H1 (cell line): ENCODE measurements around the gene FBXO46. TPM values are rescaled to one million over a fixed set of nuclear protein-coding genes. Genes with fewer than 3 reads are reported as not detected.
A peak's percentile ranks its signal among the peaks of the same experiment; 100 is the strongest.

ENCODE experiments used
- CTCF ChIA-PET: fragments of 300-600 bp; sonication (Branson Sonifier 250); formaldehyde crosslinking; loops from one replicate; lab custom pipeline; 2021; ENCODE audit not compliant: partially characterized antibody; lab: Charles Lee
- POLR2A ChIA-PET: fragments of 300-600 bp; sonication (Branson Sonifier 250); formaldehyde crosslinking; loops from one replicate; lab custom pipeline; 2021; ENCODE audit warnings: inconsistent platforms; ENCODE audit not compliant: partially characterized antibody; lab: Charles Lee
- DNase-seq, 2 experiments: peaks; one replicate each; pipeline versions ENCODE4 v3.0.0 to v3.0.0-alpha.2; 2010 to 2022; ENCODE audit warnings: low spot score in 2 of 2, low read depth in 1 of 2, mixed read lengths in 1 of 2
- FAIRE-seq: peaks from 2 replicates; lab custom pipeline; 2011; peaks lifted over from hg19 to GRCh38; lab: Jason Lieb, UNC
- H2AFZ ChIP-seq: 2 replicates; pipeline ENCODE4 v1.8.1; 2012; ENCODE audit warnings: low read length, inconsistent platforms
- H2AK5ac ChIP-seq: 2 replicates; pipeline ENCODE4 v1.6.1; 2013; ENCODE audit warnings: low read depth, low read length
- H2BK120ac ChIP-seq: replicated peaks from 2 replicates; pipeline ENCODE3; 2013; ENCODE audit warnings: low read depth, low read length, inconsistent platforms
- H2BK12ac ChIP-seq: 2 replicates; pipeline ENCODE4 v1.6.1; 2013; ENCODE audit warnings: low read depth, low read length
- H2BK15ac ChIP-seq: 2 replicates; pipeline ENCODE4 v1.6.1; 2013; ENCODE audit warnings: low read length
- H2BK20ac ChIP-seq: 2 replicates; pipeline ENCODE4 v1.6.1; 2013; ENCODE audit warnings: low read length
- H2BK5ac ChIP-seq: 2 replicates; pipeline ENCODE4 v1.6.1; 2013; ENCODE audit warnings: low read depth, low read length
- H3K14ac ChIP-seq: 2 replicates; pipeline ENCODE4 v1.6.1; 2013; ENCODE audit warnings: inconsistent platforms; ENCODE audit not compliant: insufficient read length
- H3K18ac ChIP-seq: 2 replicates; pipeline ENCODE4 v1.6.1; 2013; ENCODE audit warnings: low read length; ENCODE audit errors: extremely low read depth
- H3K23ac ChIP-seq: 2 replicates; pipeline ENCODE4 v1.6.1; 2013; ENCODE audit warnings: inconsistent platforms; ENCODE audit not compliant: insufficient read length
- H3K23me2 ChIP-seq: 2 replicates; pipeline ENCODE4 v1.6.1; 2013; ENCODE audit warnings: low read depth, low read length
- H3K27ac ChIP-seq: 2 replicates; pipeline ENCODE4 v1.6.1; 2011; ENCODE audit warnings: low read depth, low read length, inconsistent platforms
- H3K27me3 ChIP-seq, 4 experiments: replicated peaks in 1 of 4; 1 replicate in 1 of 4; 2 replicates in 3 of 4; pipeline versions ENCODE4 v1.6.1 to v1.8.1; 2011 to 2013; ENCODE audit warnings: low read length in 3 of 4, mild to moderate bottlenecking in 3 of 4, inconsistent platforms in 2 of 4, mixed read lengths in 2 of 4, moderate library complexity in 1 of 4; ENCODE audit not compliant: control insufficient read depth in 3 of 4, insufficient read depth in 3 of 4; ENCODE audit errors: extremely low read depth in 1 of 4
- H3K36me3 ChIP-seq, 4 experiments: 2 replicates each; pipeline versions ENCODE4 v1.6.1 to v1.8.1; 2011 to 2013; ENCODE audit warnings: mild to moderate bottlenecking in 4 of 4, low read length in 3 of 4, moderate library complexity in 2 of 4, control low read depth in 1 of 4, inconsistent platforms in 1 of 4; ENCODE audit not compliant: insufficient read depth in 4 of 4, control insufficient read depth in 2 of 4
- H3K4ac ChIP-seq: replicated peaks from 2 replicates; pipeline ENCODE3; 2013; ENCODE audit warnings: low read length, low read depth, mixed read lengths, inconsistent platforms; ENCODE audit not compliant: insufficient read length
- H3K4me1 ChIP-seq, 4 experiments: replicated peaks in 1 of 4; 1 replicate in 1 of 4; 2 replicates in 3 of 4; pipeline versions ENCODE4 v1.6.1 to v1.8.1; 2011 to 2013; ENCODE audit warnings: low read length in 3 of 4, inconsistent platforms in 2 of 4, mixed read lengths in 1 of 4; ENCODE audit not compliant: insufficient read depth in 4 of 4, control insufficient read depth in 3 of 4
- H3K4me2 ChIP-seq, 2 experiments: 2 replicates each; pipeline versions ENCODE4 v1.6.1 to v1.8.1; 2011 to 2013; ENCODE audit warnings: low read depth in 2 of 2, low read length in 2 of 2, control low read depth in 1 of 2, inconsistent platforms in 1 of 2, mild to moderate bottlenecking in 1 of 2; ENCODE audit not compliant: insufficient read depth in 1 of 2
- H3K4me3 ChIP-seq, 4 experiments: fragments of 200-600, 300-600 bp in 1 of 4; sonication (generic), shearing (Covaris generic), sonication (Bioruptor Twin) in 1 of 4; 2 replicates each; pipeline versions ENCODE4 v1.5.1 to v1.8.1; 2011 to 2016; ENCODE audit warnings: low read length in 4 of 4, low read depth in 3 of 4, control low read depth in 2 of 4, inconsistent platforms in 2 of 4, mild to moderate bottlenecking in 2 of 4, mixed read lengths in 1 of 4, moderate library complexity in 1 of 4; ENCODE audit not compliant: insufficient read depth in 2 of 4; ENCODE audit errors: extremely low read depth in 1 of 4
- H3K56ac ChIP-seq: replicated peaks from 2 replicates; pipeline ENCODE3; 2013; ENCODE audit warnings: low read depth, mild to moderate bottlenecking, mixed read lengths, low read length, inconsistent platforms; ENCODE audit not compliant: insufficient read length
- H3K79me1 ChIP-seq: 2 replicates; pipeline ENCODE4 v1.6.1; 2013; ENCODE audit warnings: low read depth, low read length, control low read depth
- H3K79me2 ChIP-seq, 2 experiments: 2 replicates each; pipeline versions ENCODE4 v1.6.1 to v1.8.1; 2012 to 2013; ENCODE audit warnings: low read length in 2 of 2, mild to moderate bottlenecking in 2 of 2, inconsistent platforms in 1 of 2; ENCODE audit not compliant: insufficient read depth in 2 of 2, control insufficient read depth in 1 of 2
- H3K9ac ChIP-seq, 4 experiments: replicated peaks in 1 of 4; 1 replicate in 1 of 4; 2 replicates in 3 of 4; pipeline versions ENCODE4 v1.6.1 to v1.8.1; 2011 to 2013; ENCODE audit warnings: low read depth in 3 of 4, low read length in 3 of 4, control low read depth in 2 of 4, mild to moderate bottlenecking in 2 of 4, moderate library complexity in 2 of 4, inconsistent platforms in 1 of 4; ENCODE audit errors: extremely low read depth in 1 of 4
- H3K9me3 ChIP-seq, 2 experiments: 2 replicates each; pipeline versions ENCODE4 v1.6.1 to v1.8.1; 2012 to 2013; ENCODE audit warnings: mild to moderate bottlenecking in 2 of 2, moderate library complexity in 2 of 2, control low read depth in 1 of 2, inconsistent platforms in 1 of 2, low read depth in 1 of 2, low read length in 1 of 2, mixed read lengths in 1 of 2; ENCODE audit not compliant: insufficient read depth in 2 of 2
- H4K20me1 ChIP-seq, 2 experiments: replicated peaks in 1 of 2; 2 replicates each; pipeline versions ENCODE3 to v1.8.1; 2011 to 2013; ENCODE audit warnings: inconsistent platforms in 2 of 2, low read length in 2 of 2, mild to moderate bottlenecking in 1 of 2; ENCODE audit not compliant: insufficient read depth in 2 of 2, control insufficient read depth in 1 of 2
- H4K5ac ChIP-seq: 2 replicates; pipeline ENCODE4 v1.6.1; 2013; ENCODE audit warnings: low read length, low read depth, mixed read lengths, inconsistent platforms; ENCODE audit not compliant: insufficient read length
- H4K8ac ChIP-seq: 2 replicates; pipeline ENCODE4 v1.8.0; 2013; ENCODE audit warnings: mild to moderate bottlenecking, moderate library complexity, low read length, inconsistent platforms; ENCODE audit not compliant: insufficient read depth; ENCODE audit errors: extremely low read depth
- H4K91ac ChIP-seq: replicated peaks from 2 replicates; pipeline ENCODE3; 2013; ENCODE audit warnings: low read length, mixed read lengths, inconsistent platforms; ENCODE audit not compliant: insufficient read length
- CBX8 ChIP-seq: fragments of 300-800, 300-1000 bp; sonication (generic); IDR thresholded peaks from 2 replicates; pipeline ENCODE4 v1.7.1; 2016; ENCODE audit warnings: low read depth, low read length, borderline replicate concordance
- CEBPB ChIP-seq: IDR thresholded peaks from 2 replicates; pipeline ENCODE4 v1.6.1; 2012; ENCODE audit warnings: low read depth, low read length
- E2F6 ChIP-seq: IDR thresholded peaks from 2 replicates; pipeline ENCODE4 v1.6.1; 2012; ENCODE audit warnings: inconsistent platforms
- GABPA ChIP-seq: IDR thresholded peaks from 2 replicates; pipeline ENCODE4 v1.6.1; 2011; ENCODE audit warnings: mild to moderate bottlenecking, low read length, moderate library complexity, borderline replicate concordance; ENCODE audit not compliant: insufficient read depth
- POU5F1 ChIP-seq: IDR thresholded peaks from 2 replicates; pipeline ENCODE4 v1.6.1; 2011; ENCODE audit warnings: low read depth, mild to moderate bottlenecking, low read length, moderate library complexity
- RAD21 ChIP-seq, 2 experiments: IDR thresholded peaks in 1 of 2; conservative IDR thresholded peaks in 1 of 2; 2 replicates each; pipeline ENCODE4 v1.6.1; 2011; ENCODE audit warnings: low read depth in 2 of 2, low read length in 2 of 2, improper control_type of control experiment in 1 of 2, inconsistent platforms in 1 of 2, mild to moderate bottlenecking in 1 of 2, moderate library complexity in 1 of 2
- RBBP5 ChIP-seq: IDR thresholded peaks from 2 replicates; pipeline ENCODE4 v1.7.1; 2012; ENCODE audit warnings: low read depth, mild to moderate bottlenecking, inconsistent platforms, low read length, moderate library complexity, borderline replicate concordance
- SUZ12 ChIP-seq: fragments of 200-600 bp; sonication (generic); IDR thresholded peaks from 2 replicates; pipeline ENCODE4 v1.6.1; 2012; ENCODE audit warnings: mild to moderate bottlenecking, inconsistent platforms, low read length, moderate library complexity, mixed read lengths
- TBP ChIP-seq: IDR thresholded peaks from 2 replicates; pipeline ENCODE4 v1.6.1; 2011; ENCODE audit warnings: low read depth, low read length, improper control_type of control experiment
- WGBS, 2 experiments: shearing (Covaris generic) in 1 of 2; methylation state at CpG; one replicate each; pipeline versions ENCODE4 v1.1.6 to v1.1.7; 2013 to 2015; ENCODE audit warnings: low lambda C conversion rate in 2 of 2, mixed read lengths in 2 of 2, inconsistent platforms in 1 of 2, low coverage in 1 of 2, missing lambda C conversion rate in 1 of 2; ENCODE audit not compliant: insufficient replicate concordance in 2 of 2, insufficient coverage in 1 of 2, insufficient read length in 1 of 2; ENCODE audit errors: extremely low coverage in 1 of 2, missing lambda C conversion rate in 1 of 2; 5-methylcytosine and 5-hydroxymethylcytosine counted together
- polyA plus RNA-seq, 7 experiments: library from polyadenylated mRNA; depleted of rRNA in 3 of 7; stranded (reverse) in 5 of 7; unstranded in 2 of 7; fragments of >200 nt in 5 of 7; fragments of 200-250 nt in 2 of 7; gene quantifications; 1 replicate in 5 of 7; 2 replicates in 1 of 7; 4 replicates in 1 of 7; pipeline versions ENCODE4 v1.2.1 to v1.2.3, GENCODE V29; 2011 to 2013; ENCODE audit warnings: missing spikeins in 2 of 7, mixed read lengths in 2 of 7
- total RNA-seq: library from RNA; stranded (reverse); fragmentation: NEBNext Ultra II Directional; extraction: Animal tissue kit (Norgen Biotek cat#: 25700); gene quantifications from 2 replicates; pipeline ENCODE4 v1.2.1, GENCODE V29; 2021

FBXO46 gene
- total and polyA plus RNA-seq, 2 of the 8 experiments (the other 6 are each of a cell fraction or from before 2014, with no cell fraction given): 11.2 to 38.9 TPM

GRCh38 chr19:45767410-45767880 lies 36.7 kb upstream of the FBXO46 start:
- H3K36me3 ChIP-seq: peaks cover 0 to 2% (median 0%) of the 10 kb centered on the region in 4 experiments; a peak in 2 of 8 replicates
- ChIA-PET POLR2A (interaction anchor here (0.5 to 16.2 kb wide), 21 partner anchors 7 to 240 kb away, joined by 3 to 284 read pairs (median 5); partner anchors contain the start of genes DMPK, DMWD, FBXO46 and MEIOSIN), CTCF (interaction anchor here (0.6 to 6.7 kb wide), 12 partner anchors 9 to 1059 kb away, joined by 3 to 55 read pairs (median 3); partner anchors contain the start of genes FOXA3 and RSPH6A)
- no peak overlapping the region for H2AFZ ChIP-seq
- FAIRE-seq (no peak), DNase-seq (no peak)
- H3K23me2 ChIP-seq: peaks cover 28% of the 10 kb centered on the region
- no peaks in the 10 kb centered on the region for H3K79me2 ChIP-seq
- WGBS, 2 experiments: 2% methylated on average over 17 of the region's 31 CpGs; no CpG with 5 or more reads in 1 of the 2 experiments
- no peak overlapping the region for H3K14ac ChIP-seq
- H3K4ac ChIP-seq: no peak overlapping the region
- peaks cover 0 to 3% of the 10 kb centered on the region in 2 experiments for H4K20me1 ChIP-seq
- H2BK120ac ChIP-seq: no peak overlapping the region
- H3K56ac ChIP-seq: no peak overlapping the region
- H3K23ac ChIP-seq: no peak overlapping the region
- H4K91ac ChIP-seq: no peak overlapping the region
- H3K27me3 ChIP-seq: no peaks in the 10 kb centered on the region
- peak overlapping the region; percentile 0; the same call in 1 of the 2 replicates for H4K8ac ChIP-seq
- peak overlapping the region; percentile 57 to 89 (median 71) for H3K4me3 ChIP-seq
- H3K27ac ChIP-seq: no peak overlapping the region
- 0 out of 2 replicates have a peak overlapping the region, but pooled peaks have one; percentile 19 for H2BK12ac ChIP-seq
- peak overlapping the region; percentile 21 to 78 (median 62); a peak in 6 of 7 replicates for H3K9ac ChIP-seq
- no peak overlapping the region for H2BK15ac ChIP-seq
- peak overlapping the region; percentile 28 for H4K5ac ChIP-seq
- H2BK20ac ChIP-seq: no peak overlapping the region
- H2BK5ac ChIP-seq: no peak overlapping the region
- H2AK5ac ChIP-seq: no peak overlapping the region
- H3K18ac ChIP-seq: peak overlapping the region; percentile 87
- no peaks in the 10 kb centered on the region for H3K9me3 ChIP-seq
- peaks cover 7 to 41% (median 31%) of the 10 kb centered on the region in 4 experiments for H3K4me1 ChIP-seq
- H3K4me2 ChIP-seq: peak overlapping the region; percentile 61 to 94
- H3K79me1 ChIP-seq: no peaks in the 10 kb centered on the region
- TF ChIP-seq CEBPB (no peak), CBX8 (no peak), SUZ12 (no peak), GABPA (no peak), POU5F1 (no peak), TBP (peak; percentile 7; the same call in 1 of the 2 replicates), RBBP5 (no peak), RAD21 (IDR thresholded peaks at IDR 0.05 in 1 of 2, conservative IDR thresholded peaks at IDR 0.05 in 1 of 2; ENCODE audit: low read depth in 2 of 2, low read length in 2 of 2) (no peak), E2F6 (no peak)
